Heart left ventricle (tissue), 16 donors: ENCODE measurements around the gene DNAJB6. TPM values are rescaled to one million over a fixed set of nuclear protein-coding genes. Genes with fewer than 3 reads are reported as not detected.
A peak's percentile ranks its signal among the peaks of the same experiment; 100 is the strongest.

Source experiments
- ATAC-seq, 4 donors: fragments of 200-7000 bp; cut with Tn5 transposase; one replicate each; pipeline ENCODE4 v1.9.1; 2020 to 2022; ENCODE audit warnings: moderate library complexity in 4 of 4, mild to moderate bottlenecking in 3 of 4, moderate number of reproducible peaks in 1 of 4
- DNase-seq, 5 donors: peaks; one replicate each; pipeline ENCODE4 v3.0.0-alpha.2; 2020
- H3K27ac ChIP-seq, 12 donors: fragments of 200-600 bp; sonication (generic) in 4 of 12; one replicate each; pipeline versions ENCODE4 v1.5.0 to v1.8.0; 2016 to 2022; ENCODE audit warnings: mild to moderate bottlenecking in 2 of 12
- H3K27me3 ChIP-seq, 9 donors: fragments of 200-600 bp; sonication (generic) in 2 of 9; one replicate each; pipeline versions ENCODE4 v1.5.1 to v1.8.0; 2016 to 2022; ENCODE audit warnings: mild to moderate bottlenecking in 3 of 9
- H3K36me3 ChIP-seq, 9 donors: fragments of 200-600 bp; sonication (generic) in 2 of 9; one replicate each; pipeline versions ENCODE4 v1.5.0 to v1.8.0; 2018 to 2022; ENCODE audit warnings: mild to moderate bottlenecking in 2 of 9
- H3K4me1 ChIP-seq, 12 donors: fragments of 200-600 bp; sonication (generic) in 4 of 12; one replicate each; pipeline versions ENCODE4 v1.5.0 to v1.8.0; 2016 to 2022; ENCODE audit warnings: mild to moderate bottlenecking in 3 of 12
- H3K4me3 ChIP-seq, 12 donors: fragments of 200-600 bp; sonication (generic) in 4 of 12; one replicate each; pipeline versions ENCODE4 v1.5.0 to v1.8.0; 2017 to 2022; ENCODE audit warnings: mild to moderate bottlenecking in 9 of 12, moderate library complexity in 4 of 12
- H3K9me3 ChIP-seq, 12 donors: fragments of 200-600 bp; sonication (generic) in 4 of 12; one replicate each; pipeline versions ENCODE4 v1.5.0 to v1.8.0; 2016 to 2022; ENCODE audit warnings: mild to moderate bottlenecking in 1 of 12
- POLR2A ChIP-seq, 2 donors: fragments of 450-650 bp; IDR thresholded peaks; one replicate each; pipeline ENCODE4 v1.6.1; 2017; ENCODE audit warnings: antibody characterized with exemption in 2 of 2, mild to moderate bottlenecking in 2 of 2, moderate library complexity in 2 of 2
- WGBS, 4 donors: extraction: QIAGEN DNeasy Blood & Tissue Kit in 2 of 4; methylation state at CpG; one replicate each; pipeline versions ENCODE4 v1.1.5 to v1.1.7; 2013 to 2018; 5-methylcytosine and 5-hydroxymethylcytosine counted together
- intact Hi-C, 10 donors: fragments of 100-400 bp; cut with DNase I; formaldehyde crosslinking; loops; one replicate each; pipeline versions ENCODE4 v1.11.1 to v1.14.2; 2022
- polyA plus RNA-seq, 2 donors: library from polyadenylated mRNA; stranded (reverse); fragments of 200-250 nt; gene quantifications; one replicate each; pipeline ENCODE4 v1.2.3, GENCODE V29; 2013
- total RNA-seq, 9 donors: library from RNA; depleted of rRNA in 2 of 9; stranded (reverse); fragments of >200 nt in 2 of 9; fragmentation: NEBNext Ultra II Directional in 3 of 9; extraction: Animal tissue kit (Norgen Biotek cat#: 25700) in 3 of 9; gene quantifications; one replicate each; pipeline versions ENCODE4 v1.1.0 to v1.2.4, GENCODE V29; 2016 to 2023
- TF ChIP-seq, protein P1 (sequence below), 12 donors: fragments of 200-600 bp; sonication (generic) in 4 of 12; IDR thresholded peaks; one replicate each; pipeline versions ENCODE4 v1.5.0 to v1.8.0; 2018 to 2022; ENCODE audit warnings: antibody characterized with exemption in 12 of 12, mild to moderate bottlenecking in 5 of 12
- donor health status: ischemic (EF 13 %, LVEDD 7.1; RV severe dilation, severe dysfunction).
- donor health status: healthy with polysubstance abuse.
- donor health status: DM: no; HTN: yes; CAD: no.
- donor health status: DM: no; HTN: no; CAD: no.
- donor health status: ischemic (EF 25% LVEDD 6.9; RV normal size, moderate dysfunction).
- donor health status: ischemic (EF 25% LVEDD 5.7; RV mildly dilated, moderate dysfunction).
- donor health status: healthy.
- donor health status: DM: yes; HTN: yes; CAD: no.
- donor health status: ischemic (EF 35%, LVEDD 5.7; RV mildly dilated, moderate dysfunction).
- donor health status: nonischemic (EF 11% LVEDD 7.7; RV severe dilation, severe dysfunction).
- donor health status: DM: yes; HTN: yes; CAD: no.
- donor health status: PGD.
- donor health status: ischemic (EF 29% LVEDD 5.4; RV normal size, mild dysfunction).
- donor health status: nonischemic (EF 23%, LVEDD 6.1; RV moderate dilation, normal function).

The DNAJB6 gene
- total and polyA plus RNA-seq, 11 donors: 118 to 237 (median 162) TPM

DNA sequence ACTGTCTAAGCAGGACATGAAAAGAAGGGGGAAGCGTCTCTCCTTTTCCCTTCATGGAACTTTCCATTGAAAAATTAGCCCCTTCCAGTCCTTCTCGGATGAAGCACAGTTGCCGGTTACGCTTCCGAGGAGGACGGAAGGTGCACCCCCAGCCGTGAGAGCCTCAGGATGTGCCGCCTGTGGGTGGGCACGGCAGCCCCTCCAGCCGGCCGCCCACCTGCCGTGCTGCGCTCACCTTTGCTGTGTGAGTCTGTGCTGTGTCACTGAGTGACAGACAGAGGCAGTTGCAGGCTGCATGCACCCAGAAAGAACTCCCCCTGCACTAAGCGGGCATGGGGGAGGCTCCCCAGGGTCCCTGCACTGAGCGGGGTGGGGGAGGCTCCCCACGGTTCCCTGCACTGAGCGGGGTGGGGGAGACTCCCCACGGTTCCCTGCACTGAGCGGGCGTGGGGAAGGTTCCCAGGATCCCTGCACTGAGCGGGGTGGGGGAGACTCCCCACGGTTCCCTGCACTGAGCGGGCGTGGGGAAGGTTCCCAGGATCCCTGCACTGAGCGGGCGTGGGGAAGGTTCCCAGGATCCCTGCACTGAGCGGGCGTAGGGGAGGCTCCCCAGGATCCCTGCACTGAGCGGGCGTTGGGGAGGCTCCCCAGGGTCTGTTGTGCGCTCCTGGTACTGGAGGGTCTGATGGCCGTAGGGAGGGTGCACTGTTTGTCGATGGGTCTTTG is 74.2 kb downstream of the DNAJB6 start:
- no peaks in the 10 kb centered on the region for H3K27me3 ChIP-seq
- H3K36me3 ChIP-seq: peaks cover 0 to 71% (median 58%) of the 10 kb centered on the region in 9 donors
- H3K9me3 ChIP-seq: no peaks in the 10 kb centered on the region
- 92 to 98% (median 94%) methylated on average over 15 to 33 of the region's 33 CpGs for WGBS, 4 donors
- H3K4me3 ChIP-seq: no peak overlapping the region
- TF ChIP-seq, protein P1, sequence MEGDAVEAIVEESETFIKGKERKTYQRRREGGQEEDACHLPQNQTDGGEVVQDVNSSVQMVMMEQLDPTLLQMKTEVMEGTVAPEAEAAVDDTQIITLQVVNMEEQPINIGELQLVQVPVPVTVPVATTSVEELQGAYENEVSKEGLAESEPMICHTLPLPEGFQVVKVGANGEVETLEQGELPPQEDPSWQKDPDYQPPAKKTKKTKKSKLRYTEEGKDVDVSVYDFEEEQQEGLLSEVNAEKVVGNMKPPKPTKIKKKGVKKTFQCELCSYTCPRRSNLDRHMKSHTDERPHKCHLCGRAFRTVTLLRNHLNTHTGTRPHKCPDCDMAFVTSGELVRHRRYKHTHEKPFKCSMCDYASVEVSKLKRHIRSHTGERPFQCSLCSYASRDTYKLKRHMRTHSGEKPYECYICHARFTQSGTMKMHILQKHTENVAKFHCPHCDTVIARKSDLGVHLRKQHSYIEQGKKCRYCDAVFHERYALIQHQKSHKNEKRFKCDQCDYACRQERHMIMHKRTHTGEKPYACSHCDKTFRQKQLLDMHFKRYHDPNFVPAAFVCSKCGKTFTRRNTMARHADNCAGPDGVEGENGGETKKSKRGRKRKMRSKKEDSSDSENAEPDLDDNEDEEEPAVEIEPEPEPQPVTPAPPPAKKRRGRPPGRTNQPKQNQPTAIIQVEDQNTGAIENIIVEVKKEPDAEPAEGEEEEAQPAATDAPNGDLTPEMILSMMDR (IDR thresholded peaks at IDR 0.05): no peak
- TF ChIP-seq POLR2A (IDR thresholded peaks at IDR 0.05): no peak
- H3K27ac ChIP-seq: no peak overlapping the region
- intact Hi-C loops: no loop called here
- peaks cover 0 to 16% (median 2%) of the 10 kb centered on the region in 12 donors for H3K4me1 ChIP-seq
- ATAC-seq: no peak
- peak in 1 of 5 donors; percentile 17 for DNase-seq

- no peaks in the 10 kb centered on the region for H3K9me3 ChIP-seq
- no peak overlapping the region for H3K27ac ChIP-seq
- DNase-seq: peak in 1 of 5 donors; percentile 13
- H3K4me1 ChIP-seq: peaks cover 0 to 10% (median 0%) of the 10 kb centered on the region in 12 donors
- intact Hi-C loops: no loop called here
- no peaks in the 10 kb centered on the region for H3K27me3 ChIP-seq
- no peak overlapping the region for H3K4me3 ChIP-seq
- ATAC-seq: no peak
- TF ChIP-seq, protein P1 (IDR thresholded peaks at IDR 0.05): no peak
- TF ChIP-seq POLR2A (IDR thresholded peaks at IDR 0.05): no peak
- WGBS, 4 donors: 83 to 87% (median 84%) methylated on average over 19 of the region's 19 CpGs
- peaks cover 0 to 77% (median 64%) of the 10 kb centered on the region in 9 donors for H3K36me3 ChIP-seq
Observed at GRCh38 chr7:157411580-157411979, 74.8 kb downstream of the DNAJB6 start.

- no peak for ATAC-seq
Observed at GRCh38 chr7:157412021-157412443, 75.2 kb downstream of the DNAJB6 start.

More at GRCh38 chr7:157412021-157412443, 75.2 kb downstream of the DNAJB6 start:
- intact Hi-C loops: no loop called here
- 93 to 96% (median 95%) methylated on average over 11 of the region's 11 CpGs for WGBS, 4 donors
- TF ChIP-seq, protein P1 (IDR thresholded peaks at IDR 0.05): no peak
- no peak for TF ChIP-seq POLR2A (IDR thresholded peaks at IDR 0.05)
- H3K9me3 ChIP-seq: no peaks in the 10 kb centered on the region
- H3K4me1 ChIP-seq: peaks cover 0 to 9% (median 0%) of the 10 kb centered on the region in 12 donors
- H3K36me3 ChIP-seq: peaks cover 0 to 78% (median 68%) of the 10 kb centered on the region in 9 donors
- DNase-seq: no peak
- H3K27ac ChIP-seq: no peak overlapping the region
- H3K4me3 ChIP-seq: no peak overlapping the region
- no peaks in the 10 kb centered on the region for H3K27me3 ChIP-seq
